Urinary bladder (tissue), 4 donors: ENCODE data around the gene CD44. TPM values are rescaled to one million over a fixed set of nuclear protein-coding genes. Genes with fewer than 3 reads are reported as not detected.

Experiments
- DNase-seq: peaks from one replicate; pipeline ENCODE4 v3.0.0-alpha.2; 2015; ENCODE audit errors: extremely low spot score
- H3K27ac ChIP-seq: one replicate; pipeline ENCODE4 v1.5.1; 2013; ENCODE audit warnings: low read depth, mild to moderate bottlenecking, moderate library complexity
- H3K36me3 ChIP-seq: one replicate; pipeline ENCODE4 v1.6.1; 2013; ENCODE audit warnings: mild to moderate bottlenecking, moderate library complexity; ENCODE audit not compliant: insufficient read depth
- H3K4me1 ChIP-seq: one replicate; pipeline ENCODE4 v1.6.1; 2013; ENCODE audit warnings: mild to moderate bottlenecking, moderate library complexity; ENCODE audit not compliant: insufficient read depth
- H3K4me3 ChIP-seq: one replicate; pipeline ENCODE4 v1.5.1; 2013; ENCODE audit warnings: low read depth, low read length
- WGBS: extraction: QIAGEN DNeasy Blood & Tissue Kit; methylation state at CpG from one replicate; pipeline ENCODE4 v1.1.7; 2013; 5-methylcytosine and 5-hydroxymethylcytosine counted together
- polyA plus RNA-seq: library from polyadenylated mRNA; stranded (reverse); fragments of 200-250 nt; gene quantifications from one replicate; pipeline ENCODE4 v1.2.3, GENCODE V29; 2013
- total RNA-seq: library from RNA; depleted of rRNA; stranded (reverse); fragments of >200 nt; gene quantifications from one replicate; pipeline ENCODE4 v1.2.3, GENCODE V29; 2014
- donor health status: healthy with polysubstance abuse.
- donor health status: healthy.

CD44 gene
- total and polyA plus RNA-seq, 2 donors: 152 to 225 TPM

GRCh38 chr11:35173616-35174566, 34.9 kb downstream of the CD44 start:
- peaks cover 2% of the 10 kb centered on the region for H3K4me1 ChIP-seq
- peak overlapping the region; percentile 69 for H3K27ac ChIP-seq
- WGBS: 79% methylated on average over 3 of the region's 3 CpGs
- no peak for DNase-seq
- no peaks in the 10 kb centered on the region for H3K36me3 ChIP-seq
- no peak overlapping the region for H3K4me3 ChIP-seq

GRCh38 chr11:35174666-35175065, 35.7 kb downstream of the CD44 start:
- Histone ChIP-seq H3K36me3 (no peaks in the 10 kb centered on the region), H3K4me1 (no peaks in the 10 kb centered on the region), H3K4me3 (no peak overlapping the region), H3K27ac (peak overlapping the region; percentile 76)
- WGBS: 15% methylated on average over 3 of the region's 3 CpGs
- DNase-seq: no peak

GRCh38 chr11:35177370-35177769, 38.4 kb downstream of the CD44 start:
- no peak for DNase-seq
- 90% methylated on average over 5 of the region's 5 CpGs for WGBS
- Histone ChIP-seq H3K4me3 (no peak overlapping the region), H3K27ac (no peak overlapping the region), H3K36me3 (peaks cover 2% of the 10 kb centered on the region), H3K4me1 (no peaks in the 10 kb centered on the region)

GRCh38 chr11:35178067-35178805, 39.3 kb downstream of the CD44 start:
- Histone ChIP-seq H3K27ac (no peak overlapping the region), H3K4me1 (no peaks in the 10 kb centered on the region), H3K36me3 (peaks cover 2% of the 10 kb centered on the region), H3K4me3 (no peak overlapping the region)
- DNase-seq: no peak
- 80% methylated on average over 3 of the region's 3 CpGs for WGBS

- no peaks in the 10 kb centered on the region for H3K4me1 ChIP-seq
- H3K36me3 ChIP-seq: peaks cover 2% of the 10 kb centered on the region
- H3K27ac ChIP-seq: no peak overlapping the region
- no peak for DNase-seq
- no peak overlapping the region for H3K4me3 ChIP-seq
- WGBS: 64% methylated on average over 2 of the region's 2 CpGs
Measured at GRCh38 chr11:35178873-35179272, 39.9 kb downstream of the CD44 start.

- peaks cover 2% of the 10 kb centered on the region for H3K36me3 ChIP-seq
- no peak overlapping the region for H3K4me3 ChIP-seq
- no peaks in the 10 kb centered on the region for H3K4me1 ChIP-seq
- DNase-seq: no peak
- H3K27ac ChIP-seq: no peak overlapping the region
- WGBS: 62% methylated on average over 2 of the region's 2 CpGs
Measured at GRCh38 chr11:35179466-35180135, 40.6 kb downstream of the CD44 start.

GRCh38 chr11:35180317-35181233, 41.6 kb downstream of the CD44 start:
- no peak overlapping the region for H3K4me3 ChIP-seq
- WGBS: 40% methylated on average over 5 of the region's 5 CpGs
- peaks cover 2% of the 10 kb centered on the region for H3K36me3 ChIP-seq
- H3K4me1 ChIP-seq: no peaks in the 10 kb centered on the region
- peak overlapping the region; percentile 45 for H3K27ac ChIP-seq
- DNase-seq: no peak

- Histone ChIP-seq H3K4me1 (no peaks in the 10 kb centered on the region), H3K4me3 (no peak overlapping the region), H3K36me3 (peaks cover 2% of the 10 kb centered on the region), H3K27ac (peak overlapping the region; percentile 2)
- WGBS: 88% methylated on average over 6 of the region's 6 CpGs
- DNase-seq: no peak
Measured at GRCh38 chr11:35182317-35182939, 43.5 kb downstream of the CD44 start.

- no peaks in the 10 kb centered on the region for H3K4me1 ChIP-seq
- H3K4me3 ChIP-seq: no peak overlapping the region
- 27% methylated on average over 2 of the region's 2 CpGs for WGBS
- peaks cover 2% of the 10 kb centered on the region for H3K36me3 ChIP-seq
- DNase-seq: no peak
- H3K27ac ChIP-seq: peak overlapping the region; percentile 10
Measured at GRCh38 chr11:35183326-35183925, 44.5 kb downstream of the CD44 start.

GRCh38 chr11:35185696-35186095, 46.7 kb downstream of the CD44 start:
- H3K36me3 ChIP-seq: peaks cover 2% of the 10 kb centered on the region
- no peak overlapping the region for H3K4me3 ChIP-seq
- H3K4me1 ChIP-seq: no peaks in the 10 kb centered on the region
- H3K27ac ChIP-seq: no peak overlapping the region
- no peak for DNase-seq
- 34% methylated on average over 2 of the region's 2 CpGs for WGBS

- Histone ChIP-seq H3K36me3 (no peaks in the 10 kb centered on the region), H3K27ac (no peak overlapping the region), H3K4me1 (no peaks in the 10 kb centered on the region), H3K4me3 (no peak overlapping the region)
- WGBS: 72% methylated on average over 3 of the region's 3 CpGs
- no peak for DNase-seq
Measured at GRCh38 chr11:35187996-35188395, 49.0 kb downstream of the CD44 start.

- H3K27ac ChIP-seq: no peak overlapping the region
- no peak overlapping the region for H3K4me3 ChIP-seq
- no peak for DNase-seq
- H3K4me1 ChIP-seq: no peaks in the 10 kb centered on the region
- WGBS: 53% methylated on average over 6 of the region's 6 CpGs
- H3K36me3 ChIP-seq: no peaks in the 10 kb centered on the region
Measured at GRCh38 chr11:35190804-35191348, 51.9 kb downstream of the CD44 start.
